HepG2 (cell line): Measurements from ENCODE around the gene COMT. TPM values are rescaled to one million over a fixed set of nuclear protein-coding genes. Genes with fewer than 3 reads are reported as not detected.

Experiments used
- ATAC-seq: fragments of 200-7000 bp; cut with Tn5 transposase; 3 replicates; pipeline ENCODE4 v1.9.1; 2020; ENCODE audit warnings: mild to moderate bottlenecking, moderate library complexity
- BruUV-seq: library from RNA; stranded (reverse); fragments of 400-500 nt; replicated peaks from 2 replicates; lab custom pipeline; 2021; lab: Mats Ljungman, UMichigan
- CTCF ChIA-PET: fragments of 300-600 bp; formaldehyde crosslinking; extraction: SDS; loops from one replicate; lab custom pipeline; 2021; ENCODE audit warnings: low total read pairs, inconsistent platforms, low intra/inter-chr PET ratio; lab: Yijun Ruan, JAX
- POLR2A ChIA-PET: fragments of 350-600 bp; sonication (Branson Sonifier 250); formaldehyde crosslinking; loops from one replicate; lab custom pipeline; 2020; ENCODE audit warnings: antibody characterized with exemption, inconsistent platforms; lab: Yijun Ruan, JAX
- DNase-seq: peaks from one replicate; pipeline ENCODE4 v3.0.0-alpha.2; 2015; ENCODE audit warnings: low spot score
- FAIRE-seq: peaks from 3 replicates; lab custom pipeline; 2011; peaks lifted over from hg19 to GRCh38; lab: Jason Lieb, UNC
- H2AFZ ChIP-seq: one replicate; pipeline ENCODE4 v1.6.1; 2011; ENCODE audit warnings: low read length, inconsistent platforms
- H3K27ac ChIP-seq: fragments of 300-600 bp; 3 replicates; pipeline ENCODE4 v1.8.0; 2011; ENCODE audit warnings: mixed run types, mild to moderate bottlenecking, mixed read lengths, low read length, inconsistent platforms; ENCODE audit not compliant: insufficient read depth; ENCODE audit errors: extremely low read length
- H3K27me3 ChIP-seq, 2 experiments: fragments of 200-600 bp in 1 of 2; 2 replicates in 1 of 2; 3 replicates in 1 of 2; pipeline versions ENCODE4 v1.6.0 to v1.8.0; 2011; ENCODE audit warnings: low read length in 2 of 2, mild to moderate bottlenecking in 2 of 2, moderate library complexity in 2 of 2, inconsistent platforms in 1 of 2; ENCODE audit not compliant: insufficient read depth in 2 of 2, control insufficient read depth in 1 of 2
- H3K36me3 ChIP-seq, 2 experiments: fragments of 200-600 bp in 1 of 2; replicated peaks in 1 of 2; 2 replicates in 1 of 2; 3 replicates in 1 of 2; pipeline versions ENCODE4 v1.5.1 to v1.8.0; 2011; ENCODE audit warnings: low read length in 2 of 2, inconsistent platforms in 1 of 2; ENCODE audit not compliant: insufficient read depth in 2 of 2, control insufficient read depth in 1 of 2
- H3K4me1 ChIP-seq: 2 replicates; pipeline ENCODE4 v1.5.1; 2012; ENCODE audit warnings: low read length, inconsistent platforms; ENCODE audit not compliant: insufficient read depth
- H3K4me2 ChIP-seq: 2 replicates; pipeline ENCODE4 v1.6.0; 2011; ENCODE audit warnings: low read depth, low read length, inconsistent platforms
- H3K4me3 ChIP-seq, 3 experiments: fragments of 200-600 bp in 1 of 3; sonication (generic), shearing (Covaris generic) in 1 of 3; replicated peaks in 1 of 3; 2 replicates each; pipeline ENCODE4 v1.5.1; 2011 to 2016; ENCODE audit warnings: low read length in 3 of 3, inconsistent platforms in 2 of 3, low read depth in 2 of 3, mild to moderate bottlenecking in 2 of 3, control low read depth in 1 of 3, mixed read lengths in 1 of 3; ENCODE audit not compliant: insufficient read depth in 1 of 3
- H3K79me2 ChIP-seq: one replicate; pipeline ENCODE4 v1.6.1; 2011; ENCODE audit warnings: low read length, inconsistent platforms; ENCODE audit not compliant: insufficient read depth
- H3K9ac ChIP-seq: 2 replicates; pipeline ENCODE4 v1.6.0; 2011; ENCODE audit warnings: mild to moderate bottlenecking, low read depth, low read length, inconsistent platforms; ENCODE audit not compliant: insufficient read depth
- H3K9me3 ChIP-seq: 2 replicates; pipeline ENCODE4 v1.5.1; 2012; ENCODE audit warnings: mild to moderate bottlenecking, low read length
- H4K20me1 ChIP-seq: 2 replicates; pipeline ENCODE4 v1.6.0; 2011; ENCODE audit warnings: inconsistent platforms, mild to moderate bottlenecking, low read length, moderate library complexity; ENCODE audit not compliant: insufficient read depth
- CSRNP1 ChIP-seq: sonication (generic); formaldehyde crosslinking; IDR thresholded peaks from 2 replicates; pipeline ENCODE4 v1.8.1; 2023; ENCODE audit warnings: mild to moderate bottlenecking, missing genetic modification reagents
- E2F5 ChIP-seq: sonication (generic); formaldehyde crosslinking; conservative IDR thresholded peaks from 2 replicates; pipeline ENCODE4 v1.4.0; 2020; ENCODE audit warnings: missing genetic modification reagents
- ELF4 ChIP-seq: sonication (generic); formaldehyde crosslinking; IDR thresholded peaks from 2 replicates; pipeline ENCODE4 v1.5.0; 2020; ENCODE audit warnings: missing genetic modification reagents, mild to moderate bottlenecking, moderate library complexity, borderline replicate concordance
- HOXA5 ChIP-seq: sonication (generic); formaldehyde crosslinking; IDR thresholded peaks from 2 replicates; pipeline ENCODE4 v1.4.0; 2020; ENCODE audit warnings: missing genetic modification reagents
- JUND ChIP-seq: sonication (generic); formaldehyde crosslinking; IDR thresholded peaks from 2 replicates; pipeline ENCODE4 v1.8.0; 2022; ENCODE audit warnings: mild to moderate bottlenecking, missing genetic modification reagents
- MLXIP ChIP-seq: sonication (generic); formaldehyde crosslinking; IDR thresholded peaks from 2 replicates; pipeline ENCODE4 v1.9.0; 2021; ENCODE audit warnings: missing genetic modification reagents, borderline replicate concordance
- MXD3 ChIP-seq: IDR thresholded peaks from 2 replicates; pipeline ENCODE4 v1.6.1; 2016; ENCODE audit warnings: mild to moderate bottlenecking, missing biosample characterization, missing genetic modification reagents
- NFATC3 ChIP-seq: sonication (generic); formaldehyde crosslinking; IDR thresholded peaks from 2 replicates; pipeline ENCODE4 v1.5.1; 2020; ENCODE audit warnings: mild to moderate bottlenecking, missing genetic modification reagents
- POLR2A ChIP-seq, 2 experiments: IDR thresholded peaks; 2 replicates each; pipeline ENCODE4 v1.6.1; 2011; ENCODE audit warnings: low read depth in 2 of 2, low read length in 2 of 2, mild to moderate bottlenecking in 1 of 2, moderate library complexity in 1 of 2; ENCODE audit not compliant: insufficient read depth in 1 of 2
- SNRNP70 ChIP-seq: fragments of 200-400 bp; formaldehyde crosslinking; IDR thresholded peaks from 2 replicates; pipeline ENCODE4 v1.6.1; 2017; ENCODE audit warnings: mild to moderate bottlenecking, low read depth, low read length, moderate library complexity
- TAF1 ChIP-seq: sonication (generic); formaldehyde crosslinking; IDR thresholded peaks from 2 replicates; pipeline ENCODE4 v1.4.0; 2020; ENCODE audit warnings: missing genetic modification reagents
- TGIF2 ChIP-seq: IDR thresholded peaks from 2 replicates; pipeline ENCODE4 v1.6.1; 2016; ENCODE audit warnings: control low read depth, missing compliant biosample characterization
- ZNF17 ChIP-seq: sonication (generic); formaldehyde crosslinking; IDR thresholded peaks from 2 replicates; pipeline ENCODE4 v1.5.0; 2020; ENCODE audit warnings: mild to moderate bottlenecking, missing genetic modification reagents
- ZNF230 ChIP-seq: sonication (generic); formaldehyde crosslinking; IDR thresholded peaks from 2 replicates; pipeline ENCODE4 v1.4.0; 2020; ENCODE audit warnings: mild to moderate bottlenecking, missing genetic modification reagents
- ZNF446 ChIP-seq: sonication (generic); formaldehyde crosslinking; IDR thresholded peaks from 2 replicates; pipeline ENCODE4 v1.5.0; 2020; ENCODE audit warnings: mild to moderate bottlenecking, missing genetic modification reagents
- ZNF709 ChIP-seq: sonication (generic); formaldehyde crosslinking; IDR thresholded peaks from 2 replicates; pipeline ENCODE4 v1.5.0; 2020; ENCODE audit warnings: mild to moderate bottlenecking, missing genetic modification reagents
- ZNF891 ChIP-seq: sonication (generic); formaldehyde crosslinking; IDR thresholded peaks from 2 replicates; pipeline ENCODE4 v1.5.0; 2020; ENCODE audit warnings: mild to moderate bottlenecking, missing genetic modification reagents
- WGBS: methylation state at CpG from one replicate; pipeline ENCODE4 v1.1.6; 2017; ENCODE audit warnings: low lambda C conversion rate; 5-methylcytosine and 5-hydroxymethylcytosine counted together
- in situ Hi-C: cut with HindIII; loops from 2 replicates; pipeline ENCODE4 v1.10.0; 2017; ENCODE audit warnings: low pct_unique_long_range_greater_than_20kb; ENCODE audit not compliant: extremely low pct_ligation_motif_present
- intact Hi-C: fragments of 100-400 bp; cut with micrococcal nuclease; formaldehyde crosslinking; loops from one replicate; pipeline ENCODE4 v1.10.0; 2022; ENCODE audit not compliant: unreplicated experiment
- polyA plus RNA-seq, 8 experiments: library from polyadenylated mRNA; depleted of rRNA in 3 of 8; stranded (reverse) in 7 of 8; unstranded in 1 of 8; fragments of >200 nt; fragmentation: Illumina TruSeq in 4 of 8; extraction: Trizol in 4 of 8; gene quantifications; 2 replicates each; pipeline versions ENCODE4 v1.2.1 to v1.2.3, GENCODE V29; 2011 to 2016; ENCODE audit warnings: low read depth in 4 of 8, missing spikeins in 1 of 8, mixed read lengths in 1 of 8; ENCODE audit not compliant: insufficient read depth in 1 of 8
- total RNA-seq, 5 experiments: library from RNA; depleted of rRNA; stranded (reverse); fragments of >200 nt; fragmentation: Illumina TruSeq; extraction: Trizol; gene quantifications; 2 replicates each; pipeline ENCODE4 v1.2.3, GENCODE V29; 2016; ENCODE audit warnings: low read depth in 1 of 5

The COMT gene
- total and polyA plus RNA-seq, 2 of the 13 experiments (the other 11 are each of a cell fraction or from before 2014, with no cell fraction given), result 156 to 162 TPM

- no peak for TF ChIP-seq NFATC3 (CRISPR knock-in tag)
- TF ChIP-seq ZNF891, result no peak
- TF ChIP-seq ELF4 (CRISPR knock-in tag), result no peak
- no peak for TF ChIP-seq POLR2A (IDR thresholded peaks at IDR 0.05; ENCODE audit: insufficient read depth in 1 of 2, low read depth in 2 of 2, low read length in 2 of 2)
Measured at GRCh38 chr22:19917389-19918138, 24.0 kb upstream of the COMT start (continued).

GRCh38 chr22:19918332-19919106 lies 23.1 kb upstream of the COMT start:
- 81% methylated on average over 7 of the region's 23 CpGs for WGBS
- Histone ChIP-seq H2AFZ (no peak overlapping the region), H3K4me2 (no peak overlapping the region), H3K9ac (no peak overlapping the region), H3K9me3 (0 out of 2 replicates have a peak, but pooled peaks cover 3% of the 10 kb centered on the region), H3K4me1 (no peaks in the 10 kb centered on the region), H3K36me3 (peaks cover 20 to 51% of the 10 kb centered on the region in 2 experiments; a peak in 4 of 5 replicates), H3K79me2 (no peaks in the 10 kb centered on the region), H3K4me3 (no peak overlapping the region), H3K27ac (no peak overlapping the region), H3K27me3 (no peaks in the 10 kb centered on the region), H4K20me1 (no peaks in the 10 kb centered on the region)
- CTCF ChIA-PET, result no interaction called here
- DNase-seq (no peak), ATAC-seq (no peak), FAIRE-seq (no peak)
- intact Hi-C loops, result no loop called here
- no TSS peak for BruUV-seq
- in situ Hi-C loops, result loop anchor here (10.0 kb wide), 1 partner anchor 164 kb away; no protein-coding TSS in a partner anchor
- POLR2A ChIA-PET, result no interaction called here
- TF ChIP-seq ZNF446 (no peak), ZNF709 (no peak), JUND (no peak), E2F5 (CRISPR knock-in tag) (no peak), HOXA5 (CRISPR knock-in tag) (no peak), MLXIP (CRISPR knock-in tag) (no peak), MXD3 (CRISPR knock-in tag) (no peak), SNRNP70 (no peak), ZNF230 (no peak), ZNF17 (CRISPR knock-in tag) (no peak), TGIF2 (CRISPR knock-in tag) (no peak), CSRNP1 (no peak), TAF1 (CRISPR knock-in tag) (no peak)
